ENCODE results near the gene EIF4G3.

DNA sequence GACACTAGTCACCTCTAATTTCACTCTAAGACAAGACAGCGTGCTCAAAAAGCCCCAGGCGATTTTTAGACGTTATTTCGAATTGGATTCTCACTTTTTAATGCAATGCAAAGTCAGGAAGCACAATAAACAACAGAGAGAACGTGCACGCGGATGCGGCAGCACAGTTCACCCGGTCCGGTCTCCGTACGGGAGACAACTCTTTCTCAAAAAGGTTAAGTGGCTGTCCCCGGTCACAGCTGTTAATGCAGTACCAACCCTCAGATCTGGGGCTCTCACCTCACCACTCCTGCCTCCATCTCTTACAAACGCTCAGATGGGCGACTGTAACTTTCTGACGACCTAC lies 390.8 kb downstream of the EIF4G3 start:
- TF ChIP-seq, protein P1, sequence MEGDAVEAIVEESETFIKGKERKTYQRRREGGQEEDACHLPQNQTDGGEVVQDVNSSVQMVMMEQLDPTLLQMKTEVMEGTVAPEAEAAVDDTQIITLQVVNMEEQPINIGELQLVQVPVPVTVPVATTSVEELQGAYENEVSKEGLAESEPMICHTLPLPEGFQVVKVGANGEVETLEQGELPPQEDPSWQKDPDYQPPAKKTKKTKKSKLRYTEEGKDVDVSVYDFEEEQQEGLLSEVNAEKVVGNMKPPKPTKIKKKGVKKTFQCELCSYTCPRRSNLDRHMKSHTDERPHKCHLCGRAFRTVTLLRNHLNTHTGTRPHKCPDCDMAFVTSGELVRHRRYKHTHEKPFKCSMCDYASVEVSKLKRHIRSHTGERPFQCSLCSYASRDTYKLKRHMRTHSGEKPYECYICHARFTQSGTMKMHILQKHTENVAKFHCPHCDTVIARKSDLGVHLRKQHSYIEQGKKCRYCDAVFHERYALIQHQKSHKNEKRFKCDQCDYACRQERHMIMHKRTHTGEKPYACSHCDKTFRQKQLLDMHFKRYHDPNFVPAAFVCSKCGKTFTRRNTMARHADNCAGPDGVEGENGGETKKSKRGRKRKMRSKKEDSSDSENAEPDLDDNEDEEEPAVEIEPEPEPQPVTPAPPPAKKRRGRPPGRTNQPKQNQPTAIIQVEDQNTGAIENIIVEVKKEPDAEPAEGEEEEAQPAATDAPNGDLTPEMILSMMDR (IDR thresholded peaks at IDR 0.05): no peak
- no peak for TF ChIP-seq POLR2A (IDR thresholded peaks at IDR 0.05)
